ENCODE results near the gene XRCC1.
"Not testable (repeated sequence)": the region's sequence is repeated elsewhere in the genome, so short reads cannot be mapped to it uniquely, and the experiment has no call there.

The XRCC1 gene

DNA sequence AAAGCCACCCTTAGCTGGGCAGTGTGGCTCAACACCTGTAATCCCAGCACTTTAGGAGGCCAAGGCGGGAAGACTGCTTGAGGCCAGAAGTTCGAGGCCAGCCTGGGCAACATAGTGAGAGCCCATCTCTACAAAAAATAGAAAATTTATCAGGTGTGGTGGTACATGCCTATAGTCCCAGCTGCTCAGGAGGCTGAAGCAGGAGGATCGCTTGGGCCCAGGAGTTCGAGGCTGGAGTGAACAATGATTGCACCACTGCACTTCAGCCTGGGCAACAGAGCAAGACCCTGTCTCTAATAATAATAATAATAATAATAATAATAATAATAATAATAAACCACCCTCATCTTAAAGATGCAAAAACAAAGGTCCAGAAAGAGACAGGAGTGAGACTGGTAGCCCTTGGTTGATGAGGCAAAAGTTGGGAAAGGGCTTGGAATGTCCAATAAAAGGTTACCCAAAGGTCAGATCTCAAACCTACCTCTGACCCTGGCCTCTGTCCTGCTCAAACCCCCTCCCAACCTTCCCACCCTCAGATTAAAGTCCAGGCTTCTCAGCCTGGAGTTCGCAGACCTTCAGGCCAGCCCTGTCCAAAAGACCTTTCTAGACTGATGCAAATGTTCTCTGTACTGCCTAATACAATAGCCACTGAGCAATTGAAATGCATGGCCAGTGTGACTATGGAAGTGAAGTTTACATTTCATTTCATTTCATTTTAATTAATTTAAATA, 33.2 kb downstream of the XRCC1 start:
- no peak for DNase-seq

DNA sequence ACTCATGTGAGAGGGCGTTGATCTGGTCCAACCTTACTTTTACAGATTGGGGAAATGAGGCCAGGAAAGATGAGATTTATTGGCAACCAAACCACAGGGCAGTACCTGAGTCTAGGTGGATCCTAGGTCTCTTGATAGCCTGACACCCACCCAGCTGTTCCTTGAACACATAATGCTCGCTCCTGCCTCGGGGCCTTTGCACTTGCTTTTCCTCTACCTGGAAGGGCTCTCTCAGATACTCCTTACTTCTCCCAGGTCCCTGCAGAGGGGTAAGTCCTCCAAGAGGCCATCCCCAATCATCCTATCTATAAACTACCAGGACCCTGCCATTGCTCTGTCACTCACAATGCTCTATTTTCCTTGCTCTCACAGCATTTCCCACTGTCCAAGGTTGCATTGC, 34.9 kb downstream of the XRCC1 start:
- DNase-seq = no peak

DNA sequence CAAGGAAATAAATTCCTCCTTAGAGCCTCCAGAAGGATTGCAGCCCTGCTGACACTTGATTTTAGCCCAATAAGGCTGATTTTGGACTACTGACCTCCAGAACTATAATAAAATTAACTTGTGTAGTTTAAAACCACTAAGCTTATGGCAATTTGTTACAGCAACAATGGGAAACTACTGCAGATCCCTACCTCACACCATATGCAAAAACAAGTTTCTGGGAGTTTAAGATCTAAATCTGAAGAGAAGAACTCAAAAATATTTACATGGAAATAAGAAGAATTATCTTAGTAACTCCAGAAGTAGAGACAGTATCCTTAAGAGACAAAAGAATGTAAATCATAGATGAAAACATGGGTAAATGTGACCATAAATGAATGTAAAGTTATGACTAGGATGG, 36.4 kb downstream of the XRCC1 start:
- DNase-seq = no peak

DNA sequence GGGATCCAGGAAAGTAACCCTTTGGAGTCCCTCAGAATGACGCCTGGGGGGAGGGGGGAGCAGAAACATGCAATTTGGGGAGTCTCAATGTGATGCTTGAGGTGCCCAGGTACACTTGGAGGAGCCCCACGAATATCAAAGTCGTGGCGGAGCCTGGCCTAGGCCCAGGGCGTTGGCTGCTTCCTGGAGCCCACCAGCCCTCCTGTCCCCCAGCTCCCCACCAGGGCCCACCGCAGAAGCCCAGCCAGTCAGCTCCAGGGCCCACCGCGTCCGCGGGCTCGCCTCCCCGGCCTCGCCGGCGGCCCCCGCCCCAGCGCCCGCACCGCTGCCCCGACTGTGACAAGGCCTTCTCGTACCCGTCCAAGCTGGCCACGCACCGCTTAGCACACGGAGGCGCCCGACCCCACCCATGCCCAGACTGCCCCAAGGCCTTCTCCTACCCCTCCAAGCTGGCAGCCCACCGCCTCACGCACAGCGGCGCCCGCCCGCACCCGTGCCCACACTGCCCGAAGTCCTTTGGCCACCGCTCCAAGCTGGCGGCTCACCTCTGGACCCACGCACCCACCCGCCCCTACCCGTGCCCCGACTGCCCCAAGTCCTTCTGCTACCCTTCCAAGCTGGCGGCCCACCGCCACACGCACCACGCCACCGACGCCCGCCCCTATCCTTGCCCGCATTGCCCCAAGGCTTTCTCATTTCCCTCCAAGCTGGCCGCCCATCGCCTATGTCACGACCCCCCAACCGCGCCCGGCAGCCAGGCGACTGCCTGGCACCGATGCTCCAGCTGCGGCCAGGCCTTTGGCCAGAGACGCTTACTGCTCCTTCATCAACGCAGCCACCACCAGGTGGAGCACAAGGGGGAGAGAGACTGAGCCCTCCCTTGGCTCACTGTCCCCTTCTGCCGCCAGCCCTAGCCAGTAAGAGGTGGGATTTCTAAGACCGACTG, 40.2 kb downstream of the XRCC1 start:
- peak; percentile 44 for DNase-seq

DNA sequence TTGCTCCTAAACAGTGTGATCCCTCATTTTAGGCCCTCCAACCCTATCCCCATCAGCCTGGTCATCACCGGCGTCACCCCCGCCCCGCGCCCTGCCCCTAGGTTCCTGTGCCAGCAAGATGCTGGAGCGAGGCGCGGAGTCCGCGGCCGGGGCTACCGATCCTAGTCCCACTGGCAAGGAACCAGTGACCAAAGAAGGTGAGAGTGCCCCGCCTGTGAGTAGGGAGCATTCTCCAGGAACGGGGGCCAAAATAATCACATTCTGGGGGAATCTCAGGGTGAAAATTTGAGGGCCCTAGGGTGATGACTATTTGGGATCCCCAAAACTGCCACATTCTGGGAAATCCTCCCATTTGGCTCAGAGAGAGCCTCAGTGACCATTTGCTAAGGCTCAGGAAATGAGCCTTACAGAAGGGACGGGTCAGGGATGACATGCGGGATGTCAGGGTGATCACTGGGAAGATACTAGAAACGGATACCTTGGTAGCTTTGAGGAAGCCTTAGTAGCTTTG, 41.0 kb downstream of the XRCC1 start:
- no peak for DNase-seq

DNA sequence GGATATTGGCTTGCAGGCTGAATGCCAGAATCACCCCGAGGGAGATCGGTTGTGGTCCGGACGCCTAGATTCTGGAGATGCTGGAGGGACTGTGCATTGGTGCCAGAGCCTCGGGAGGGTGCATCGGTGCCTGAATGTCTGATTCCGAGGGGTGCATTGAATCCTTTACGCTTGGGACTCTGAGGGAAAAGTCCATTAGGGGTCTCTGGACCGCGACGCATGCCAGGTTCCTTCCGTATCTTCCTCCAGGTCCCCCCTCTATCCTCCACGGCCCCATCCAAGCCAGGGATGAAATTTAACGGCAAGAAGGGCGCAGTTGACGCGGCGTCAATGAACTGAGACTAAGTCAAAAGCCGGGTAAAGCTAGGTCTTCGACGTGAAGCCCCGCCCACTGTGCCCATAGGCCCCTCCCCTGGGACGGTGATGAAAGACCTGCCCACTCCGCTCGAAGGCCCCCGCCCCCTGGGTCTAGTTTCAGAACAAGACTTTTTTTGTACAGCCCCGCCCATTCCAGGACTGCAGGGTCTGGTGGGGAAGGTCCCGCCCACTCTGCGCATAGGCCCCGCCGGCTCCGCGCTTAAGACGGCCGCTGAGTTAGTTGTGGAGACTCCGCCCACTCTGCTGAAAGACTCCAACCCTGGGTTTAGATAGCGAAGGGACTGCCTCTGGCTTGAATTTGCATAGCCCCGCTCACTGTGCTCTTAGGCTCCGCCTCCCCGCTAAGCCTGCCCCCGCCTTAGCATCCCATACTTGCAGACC, 41.6 kb downstream of the XRCC1 start:
- peak; percentile 95 for DNase-seq

DNA sequence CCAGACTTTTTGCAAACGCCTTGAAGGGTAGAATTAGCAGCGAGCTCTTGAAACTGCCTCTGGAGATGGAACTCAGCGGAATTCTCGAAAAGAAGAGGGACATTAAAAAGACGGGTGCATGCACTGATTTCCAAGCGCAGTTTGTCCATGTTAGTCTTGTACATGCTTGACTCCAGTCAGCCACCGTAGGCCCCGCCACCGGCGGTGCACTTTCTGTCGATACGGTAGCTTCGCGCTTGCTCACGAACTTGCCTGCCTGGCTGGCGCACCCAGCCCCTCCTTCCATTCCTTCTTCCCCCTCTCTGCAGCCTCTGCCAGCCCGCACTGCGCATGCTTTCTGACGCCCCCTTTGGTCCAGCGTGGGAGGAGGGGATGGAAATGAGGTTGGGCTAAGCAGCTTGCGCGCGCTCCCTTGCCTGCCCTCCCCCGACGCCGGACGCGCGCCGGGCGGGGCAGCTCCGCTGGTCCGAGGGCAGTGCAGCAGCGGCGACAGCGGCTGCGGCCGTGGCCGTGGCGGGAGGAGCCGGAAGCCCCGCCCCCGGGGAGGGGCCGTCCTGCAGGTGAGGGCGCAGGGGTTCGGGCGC, 42.3 kb downstream of the XRCC1 start, which contains the start of gene ZNF575:
Gene ZNF575 (plus strand): TSS at position 227 of the 584 bp plus-strand sequence. CDS start 1,235 bp downstream, outside the sequence.
- peak; percentile 77 for DNase-seq

DNA sequence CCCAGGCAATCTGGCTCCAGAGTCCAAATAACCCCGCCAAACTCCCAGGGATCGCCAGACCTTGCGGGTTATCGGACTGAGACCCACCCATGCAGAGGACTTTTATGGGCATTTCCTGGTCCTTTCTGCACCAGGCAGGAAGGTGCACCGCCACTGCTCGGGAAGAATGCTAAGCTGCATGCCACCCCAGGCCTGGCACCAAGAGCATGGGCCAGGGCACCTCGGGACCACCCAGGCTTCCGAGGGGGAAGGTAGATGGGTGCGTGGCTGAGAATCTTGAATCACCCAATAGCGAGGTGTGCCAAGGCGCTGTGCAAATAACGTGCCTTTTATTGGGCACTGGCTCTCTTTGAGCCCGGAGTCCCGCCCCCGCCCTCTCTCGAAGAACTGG, 42.8 kb downstream of the XRCC1 start:
- DNase-seq = no peak

DNA sequence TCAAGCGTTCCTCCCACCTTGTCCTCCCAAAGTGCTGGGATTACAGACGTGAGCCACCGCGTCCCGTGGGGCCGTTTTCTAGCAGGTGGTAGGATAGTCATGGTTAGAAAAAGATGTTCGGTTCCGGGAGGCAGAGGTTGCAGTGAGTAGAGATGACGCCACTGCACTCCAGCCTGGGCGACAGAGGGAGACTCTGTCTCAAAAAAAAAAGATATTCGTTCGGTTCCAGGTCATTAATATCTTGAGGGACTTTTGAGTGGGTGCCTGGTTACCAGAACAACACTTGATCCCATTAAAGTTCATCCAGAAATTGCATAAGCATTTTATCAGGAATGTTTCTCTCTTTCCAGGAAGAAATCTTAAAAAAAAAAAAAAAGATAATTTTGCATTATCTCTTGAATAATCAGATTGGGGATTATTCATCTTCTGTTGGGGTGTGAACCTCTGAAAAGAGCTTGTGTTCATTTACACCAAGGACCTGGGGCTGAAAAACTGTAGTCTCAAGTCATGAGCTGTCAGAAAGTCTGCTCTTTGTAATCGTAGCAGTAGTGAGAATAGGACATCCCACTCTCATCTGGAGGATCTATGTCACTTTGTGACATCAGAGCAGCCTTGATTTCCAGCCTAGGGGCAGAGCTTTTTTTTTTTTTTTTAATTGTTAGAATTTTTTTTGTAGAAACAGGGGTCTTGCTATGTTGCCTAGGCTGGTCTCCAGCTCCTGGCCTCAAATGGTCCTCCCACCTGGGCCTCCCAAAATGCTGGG, 47.3 kb downstream of the XRCC1 start:
- DNase-seq = no peak

DNA sequence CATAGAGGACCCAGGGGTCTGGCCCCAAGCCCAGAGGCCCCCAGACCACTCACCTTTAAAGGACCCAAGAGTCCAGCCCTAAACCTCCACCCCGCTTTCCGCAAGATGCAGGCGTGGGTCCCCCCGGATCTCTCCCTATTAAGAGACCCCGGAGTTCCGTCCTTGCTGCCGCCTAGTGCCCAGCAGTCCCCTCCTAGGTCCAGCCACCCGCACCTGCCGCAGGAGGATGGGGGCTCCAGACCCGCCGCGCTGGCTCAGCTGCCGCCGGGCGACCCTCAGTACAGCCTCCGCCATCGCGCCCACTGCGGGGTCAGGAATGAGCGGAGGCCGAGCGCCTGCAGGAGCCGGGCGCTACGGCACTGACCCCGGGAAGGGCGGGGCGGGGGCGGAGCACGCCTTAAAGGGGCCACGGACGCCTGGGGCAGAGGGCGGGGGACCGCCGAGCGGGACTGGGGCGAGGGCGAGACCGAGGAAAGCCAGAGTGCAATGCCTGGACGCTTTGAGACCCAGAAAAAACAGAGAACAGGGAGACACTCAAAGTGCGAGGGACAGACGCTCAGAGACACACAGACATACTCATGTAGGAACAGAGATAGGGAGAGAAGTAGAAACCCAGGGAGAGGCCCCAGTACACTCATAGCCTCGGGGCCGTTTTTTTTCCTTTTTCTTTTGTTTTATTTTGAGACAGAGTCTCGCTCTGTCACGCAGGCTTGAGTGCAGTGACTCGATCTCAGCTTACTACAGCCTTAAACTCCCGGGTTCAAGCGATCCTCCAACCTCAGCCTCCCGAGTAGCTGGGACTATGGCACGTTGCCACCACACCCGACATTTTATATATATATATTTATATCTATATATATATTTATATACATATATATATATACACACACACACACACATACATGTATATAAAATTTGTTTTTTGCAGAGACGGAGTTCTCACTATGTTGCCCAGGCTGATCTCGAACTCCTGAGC, 48.2 kb downstream of the XRCC1 start, which contains the start of gene ETHE1:
Gene ETHE1 (minus strand): TSS at position 318 of the 976 bp plus-strand sequence. CDS start 24 bp downstream, at position 294.
- DNase-seq = peak; percentile 75

DNA sequence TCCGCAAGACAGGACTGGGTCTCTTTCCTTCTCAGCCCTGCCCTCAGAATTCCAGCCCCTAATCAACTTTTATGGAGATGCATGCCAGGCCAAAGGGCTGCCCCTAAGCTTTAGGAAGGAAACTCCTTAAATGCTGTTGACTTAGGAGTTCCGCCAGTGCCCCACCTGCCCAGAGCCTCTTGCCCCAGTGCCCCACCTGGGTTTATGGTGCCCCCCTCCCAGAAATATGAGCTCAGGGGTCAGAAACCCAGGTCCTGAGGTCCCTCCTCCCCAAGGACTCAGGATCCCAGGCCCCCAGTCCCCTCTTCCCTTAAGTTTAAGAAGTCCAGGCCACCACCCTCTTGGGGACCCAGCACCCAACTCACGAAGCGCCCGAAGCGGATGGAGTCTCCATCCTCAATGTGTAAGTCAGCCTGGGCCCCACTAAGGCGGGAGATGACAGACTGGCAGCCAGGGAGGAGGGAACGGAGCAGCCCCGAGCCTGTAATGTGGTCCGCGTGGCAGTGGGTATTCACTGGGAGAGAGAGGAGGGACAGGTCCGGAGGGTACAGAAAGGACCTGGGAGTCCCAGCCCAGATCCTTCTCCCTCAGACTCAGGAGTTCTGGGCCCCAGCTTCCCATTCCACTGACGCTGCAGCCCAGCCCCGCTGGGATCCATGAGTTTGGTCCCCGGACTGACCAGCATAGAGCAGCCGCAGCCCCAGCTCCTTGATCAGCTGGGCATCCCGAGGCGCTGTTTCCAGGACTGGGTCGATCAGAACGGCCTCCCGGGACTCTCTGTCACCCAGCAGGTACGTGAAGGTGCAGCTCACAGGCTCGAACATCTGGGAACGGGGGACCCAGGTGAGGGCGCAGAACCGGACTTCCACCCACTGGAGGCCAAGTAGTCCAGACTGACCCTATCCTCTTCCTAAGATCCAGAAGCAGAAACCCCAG, 49.2 kb downstream of the XRCC1 start:
- peak; percentile 15 for DNase-seq

DNA sequence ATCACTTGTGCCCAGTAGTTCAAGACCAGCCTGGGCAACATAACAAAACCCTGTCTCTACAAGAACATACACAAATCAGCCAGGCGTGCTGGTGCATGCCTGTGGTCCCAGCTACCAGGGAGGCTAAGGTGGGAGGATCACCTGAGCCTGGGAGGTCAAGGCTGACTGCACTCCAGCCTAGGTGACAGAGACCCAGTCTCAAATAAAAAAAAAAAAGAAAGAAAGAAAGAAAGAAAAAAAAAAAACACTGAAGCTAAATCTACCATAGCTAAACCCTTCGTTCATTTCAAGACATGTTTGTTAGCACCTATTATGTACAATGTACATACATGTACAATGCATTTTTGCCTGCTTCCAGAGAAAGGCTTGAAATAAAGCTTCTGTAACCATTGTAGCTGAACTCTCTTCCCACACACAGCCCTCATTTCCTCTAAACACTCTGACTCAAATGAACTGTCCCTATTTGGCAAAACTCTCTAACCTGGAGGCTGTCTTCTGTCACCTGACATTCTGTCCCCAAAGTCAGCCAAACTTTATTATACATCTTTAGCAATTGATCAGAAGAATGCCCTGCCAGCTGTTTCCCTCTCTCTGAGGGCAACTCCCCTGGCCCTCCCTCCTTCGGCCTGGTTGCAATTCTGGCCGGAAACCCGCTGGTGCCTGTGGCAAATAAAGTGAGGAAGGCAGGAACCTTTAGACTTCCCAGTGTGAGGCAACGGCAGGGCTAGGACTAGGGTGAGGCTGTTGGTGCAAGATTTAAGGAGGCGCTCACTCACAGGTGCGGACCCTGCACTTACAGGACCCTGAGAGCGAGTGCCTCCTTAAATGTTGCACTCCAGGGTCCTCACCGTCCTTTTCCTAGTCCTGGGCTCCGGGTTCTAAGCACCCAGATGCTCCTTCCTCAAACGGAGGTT, 50.1 kb downstream of the XRCC1 start:
- DNase-seq = peak; percentile 24

DNA sequence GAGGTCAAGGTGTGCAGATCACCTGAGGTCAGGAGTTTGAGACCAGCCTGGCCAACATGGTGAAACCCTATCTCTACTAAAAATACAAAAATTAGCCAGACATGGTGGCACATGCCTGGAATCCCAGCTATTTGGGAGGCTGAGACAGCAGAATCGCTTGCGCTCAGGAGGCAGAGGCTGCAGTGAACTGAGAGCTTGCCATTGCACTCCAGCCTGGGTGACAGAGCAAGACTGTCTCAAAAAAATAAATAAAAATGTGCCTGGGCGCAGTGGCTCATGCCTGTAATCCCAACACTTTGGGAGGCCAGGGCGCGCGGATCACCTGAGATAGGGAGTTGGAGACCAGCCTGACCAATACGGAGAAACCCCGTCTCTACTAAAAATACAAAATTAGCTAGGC, 51.6 kb downstream of the XRCC1 start:
- DNase-seq = not testable (repeated sequence)

DNA sequence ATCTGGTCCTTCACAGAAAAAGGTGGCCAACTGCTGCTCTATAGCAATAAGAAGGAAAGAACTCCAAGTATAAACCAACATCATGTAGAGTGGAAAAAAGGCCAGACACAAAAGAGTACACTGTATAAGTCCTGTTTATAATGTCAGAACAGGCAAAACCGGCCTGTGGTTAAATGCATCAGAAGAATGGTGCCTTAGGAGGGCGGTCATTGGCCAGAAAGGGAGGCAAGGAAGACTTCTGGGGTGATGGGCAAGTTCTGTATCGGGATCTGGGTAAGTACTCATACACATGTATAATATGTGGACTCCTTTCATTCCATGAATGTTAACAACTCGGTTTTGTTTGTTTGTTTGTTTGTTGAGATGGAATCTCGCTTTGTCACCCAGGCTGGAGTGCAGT, 52.4 kb downstream of the XRCC1 start:
- DNase-seq = no peak

DNA sequence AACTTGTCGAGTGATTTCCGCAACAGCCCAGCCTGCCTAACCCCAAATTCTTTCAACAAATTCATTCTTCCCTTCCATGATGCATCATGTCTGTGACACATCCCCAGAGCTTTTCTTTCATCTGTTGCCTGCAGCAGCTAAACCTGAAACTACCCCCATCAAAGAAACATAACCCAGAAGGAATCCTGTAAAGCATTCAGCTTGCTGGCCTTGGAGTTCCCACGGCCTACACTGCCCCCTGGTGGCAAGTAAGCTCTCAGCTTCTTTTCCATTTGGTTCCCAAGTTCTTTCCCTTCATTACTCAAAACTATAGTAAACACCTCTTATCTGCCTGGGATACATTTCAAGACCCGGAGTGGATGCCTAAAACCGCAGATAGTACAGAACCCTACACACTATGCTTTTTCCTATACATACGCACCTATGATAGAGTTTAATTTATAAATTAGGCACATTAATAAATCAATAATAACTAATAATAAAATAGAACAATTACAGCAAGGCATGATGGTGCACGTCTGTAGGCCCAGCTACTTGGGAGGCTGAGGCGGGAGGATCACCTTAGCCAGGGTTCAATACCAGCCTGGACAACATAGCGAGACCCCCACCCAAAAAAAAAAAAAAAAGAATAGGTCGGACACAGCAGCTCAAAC, 55.8 kb downstream of the XRCC1 start:
- DNase-seq = peak; percentile 81

DNA sequence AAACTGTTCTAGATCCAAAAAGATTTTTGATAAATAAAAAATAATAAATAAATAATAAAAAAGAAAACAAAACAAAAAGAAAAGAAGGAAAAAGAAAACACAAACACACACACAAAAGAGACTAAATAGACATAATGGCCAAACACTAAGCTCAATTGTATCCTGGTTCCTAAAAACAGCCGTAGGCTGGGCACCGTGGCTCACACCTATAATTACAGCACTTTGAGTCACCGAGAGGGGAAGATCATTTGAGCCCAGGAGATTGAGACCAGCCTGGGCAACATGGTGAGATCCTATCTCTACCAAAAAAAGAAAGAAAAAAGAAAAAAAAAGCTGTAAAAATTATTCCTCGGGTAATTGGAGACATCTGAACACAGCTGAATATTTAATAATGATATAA, 57.3 kb downstream of the XRCC1 start:
- no peak for DNase-seq

DNA sequence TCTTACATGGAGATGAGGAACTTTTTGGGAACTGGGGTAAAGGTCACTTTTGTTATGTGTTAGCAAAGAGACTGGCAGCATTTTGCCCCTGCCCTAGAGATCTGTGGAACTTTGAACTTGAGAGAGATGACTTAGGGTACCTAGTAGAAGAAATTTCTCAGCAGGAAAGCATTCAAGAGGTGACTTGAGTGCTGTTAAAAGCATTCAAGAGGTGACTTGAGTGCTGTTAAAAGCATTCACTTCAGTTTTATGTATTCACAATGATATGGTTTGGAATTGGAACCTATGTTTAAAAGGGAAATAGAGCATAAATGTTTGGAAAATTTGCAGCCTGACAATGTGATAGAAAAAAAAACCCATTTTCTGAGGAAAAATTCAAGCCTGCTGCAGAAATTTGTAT, 62.9 kb downstream of the XRCC1 start:
- not testable (repeated sequence) for DNase-seq

DNA sequence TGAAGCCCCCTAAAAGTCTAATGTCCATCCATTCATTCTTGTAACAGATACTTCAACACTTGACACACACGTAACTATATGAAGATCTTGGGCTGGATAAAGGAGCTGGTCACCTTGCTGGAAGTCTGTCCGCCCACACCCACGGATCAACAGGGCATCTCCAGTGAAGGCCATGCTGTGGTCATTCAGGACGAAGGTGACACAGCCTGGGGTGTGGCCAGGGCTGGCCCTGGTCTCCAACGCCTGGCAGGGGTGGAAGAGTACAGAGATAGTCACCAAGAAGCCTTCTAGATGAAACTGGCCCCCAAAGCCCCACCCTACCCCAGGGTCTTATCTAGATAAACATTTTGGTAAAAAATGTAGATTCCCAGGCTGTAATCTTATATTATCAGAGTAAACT, 64.0 kb downstream of the XRCC1 start:
- no peak for DNase-seq
